WTC11 (cell line): Measurements from ENCODE around the gene POFUT2. TPM values are rescaled to one million over a fixed set of nuclear protein-coding genes. Genes with fewer than 3 reads are reported as not detected.

Source experiments
- ATAC-seq: fragments of 200-7000 bp; cut with Tn5 transposase; 2 replicates; pipeline ENCODE4 v1.10.0; 2021; ENCODE audit warnings: mild to moderate bottlenecking, moderate library complexity
- CTCF ChIA-PET: fragments of 300-600 bp; sonication (Branson Sonifier 250); formaldehyde crosslinking; loops from one replicate; lab custom pipeline; 2021; ENCODE audit warnings: antibody characterized with exemption; lab: Charles Lee
- POLR2A ChIA-PET: fragments of 350-600 bp; sonication (Branson Sonifier 250); formaldehyde crosslinking; loops from one replicate; lab custom pipeline; 2021; ENCODE audit warnings: antibody characterized with exemption; lab: Charles Lee
- DNase-seq: peaks from one replicate; pipeline ENCODE4 v3.0.0; 2021; ENCODE audit warnings: low spot score
- H3K27ac Mint-ChIP-seq: 2 replicates; pipeline ENCODE4 v1.8.0; 2021; ENCODE audit warnings: mixed read lengths
- H3K27me3 Mint-ChIP-seq: 2 replicates; pipeline ENCODE4 v1.8.0; 2021; ENCODE audit warnings: low read depth, mild to moderate bottlenecking, moderate library complexity, mixed read lengths
- H3K36me3 Mint-ChIP-seq: 2 replicates; pipeline ENCODE4 v1.8.0; 2021; ENCODE audit warnings: mixed read lengths
- H3K4me1 Mint-ChIP-seq: 2 replicates; pipeline ENCODE4 v1.8.0; 2022; ENCODE audit warnings: mixed read lengths
- H3K4me3 Mint-ChIP-seq: 2 replicates; pipeline ENCODE4 v1.8.0; 2021; ENCODE audit warnings: mild to moderate bottlenecking, moderate library complexity, mixed read lengths
- H3K9me3 Mint-ChIP-seq: 2 replicates; pipeline ENCODE4 v1.8.0; 2021; ENCODE audit warnings: mixed read lengths
- ATF1 ChIP-seq: sonication (generic); formaldehyde crosslinking; IDR thresholded peaks from 2 replicates; pipeline ENCODE4 v1.8.1; 2023; ENCODE audit warnings: mild to moderate bottlenecking, moderate library complexity, missing genetic modification reagents
- E2F1 ChIP-seq: sonication (generic); formaldehyde crosslinking; IDR thresholded peaks from 2 replicates; pipeline ENCODE4 v1.8.0; 2022; ENCODE audit warnings: mild to moderate bottlenecking, missing genetic modification reagents
- ELF4 ChIP-seq: sonication (generic); formaldehyde crosslinking; IDR thresholded peaks from 2 replicates; pipeline ENCODE4 v1.8.1; 2022; ENCODE audit warnings: low read depth, mild to moderate bottlenecking, moderate library complexity, missing genetic modification reagents
- ETV6 ChIP-seq: sonication (generic); formaldehyde crosslinking; IDR thresholded peaks from 2 replicates; pipeline ENCODE4 v1.8.1; 2022; ENCODE audit warnings: mild to moderate bottlenecking, missing genetic modification reagents
- FOXK1 ChIP-seq: sonication (generic); formaldehyde crosslinking; IDR thresholded peaks from 2 replicates; pipeline ENCODE4 v1.8.0; 2022; ENCODE audit warnings: mild to moderate bottlenecking, moderate library complexity, missing genetic modification reagents
- GABPB1 ChIP-seq: sonication (generic); formaldehyde crosslinking; IDR thresholded peaks from 2 replicates; pipeline ENCODE4 v1.8.1; 2023; ENCODE audit warnings: mild to moderate bottlenecking, missing genetic modification reagents
- GTF2I ChIP-seq: fragments of 250-450 bp; sonication (Bioruptor Pico); conservative IDR thresholded peaks from 2 replicates; pipeline ENCODE4 v1.4.0; 2021; ENCODE audit warnings: mild to moderate bottlenecking
- HMGXB4 ChIP-seq: sonication (generic); formaldehyde crosslinking; IDR thresholded peaks from 2 replicates; pipeline ENCODE4 v1.8.1; 2023; ENCODE audit warnings: mild to moderate bottlenecking, moderate library complexity, missing genetic modification reagents
- NFATC4 ChIP-seq: fragments of 250-450 bp; sonication (Bioruptor Pico); IDR thresholded peaks from 2 replicates; pipeline ENCODE4 v1.9.0; 2021; ENCODE audit warnings: mild to moderate bottlenecking
- NFYB ChIP-seq: sonication (generic); formaldehyde crosslinking; conservative IDR thresholded peaks from 2 replicates; pipeline ENCODE4 v1.8.0; 2022; ENCODE audit warnings: low read depth, missing genetic modification reagents
- NR3C1 ChIP-seq: sonication (generic); formaldehyde crosslinking; conservative IDR thresholded peaks from 2 replicates; pipeline ENCODE4 v1.8.1; 2023; ENCODE audit warnings: low read depth, mild to moderate bottlenecking, missing genetic modification reagents
- OVOL2 ChIP-seq: fragments of 250-450 bp; sonication (Bioruptor Pico); IDR thresholded peaks from 2 replicates; pipeline ENCODE4 v1.9.0; 2021; ENCODE audit warnings: mild to moderate bottlenecking, borderline replicate concordance
- PREB ChIP-seq: sonication (generic); formaldehyde crosslinking; IDR thresholded peaks from 2 replicates; pipeline ENCODE4 v1.8.1; 2022; ENCODE audit warnings: mild to moderate bottlenecking, missing genetic modification reagents, moderate library complexity, borderline replicate concordance
- RELA ChIP-seq: sonication (generic); formaldehyde crosslinking; IDR thresholded peaks from 2 replicates; pipeline ENCODE4 v1.8.1; 2022; ENCODE audit warnings: missing genetic modification reagents, mild to moderate bottlenecking, borderline replicate concordance
- SOX15 ChIP-seq: fragments of 250-450 bp; sonication (Bioruptor Pico); IDR thresholded peaks from 2 replicates; pipeline ENCODE4 v1.9.0; 2021; ENCODE audit warnings: mild to moderate bottlenecking
- TEAD1 ChIP-seq: sonication (generic); formaldehyde crosslinking; IDR thresholded peaks from 2 replicates; pipeline ENCODE4 v1.8.0; 2022; ENCODE audit warnings: mild to moderate bottlenecking, missing genetic modification reagents
- ZMAT4 ChIP-seq: fragments of 250-450 bp; sonication (Bioruptor Pico); IDR thresholded peaks from 2 replicates; pipeline ENCODE4 v1.9.0; 2021; ENCODE audit warnings: mild to moderate bottlenecking
- ZNF121 ChIP-seq: sonication (generic); formaldehyde crosslinking; IDR thresholded peaks from 2 replicates; pipeline ENCODE4 v1.8.0; 2023; ENCODE audit warnings: missing genetic modification reagents
- ZNF263 ChIP-seq: sonication (generic); formaldehyde crosslinking; IDR thresholded peaks from 2 replicates; pipeline ENCODE4 v1.8.1; 2022; ENCODE audit warnings: low read depth, mild to moderate bottlenecking, moderate library complexity, missing genetic modification reagents
- ZNF396 ChIP-seq: fragments of 250-450 bp; sonication (Bioruptor Pico); IDR thresholded peaks from 2 replicates; pipeline ENCODE4 v1.8.0; 2021; ENCODE audit warnings: mild to moderate bottlenecking, moderate library complexity, borderline replicate concordance
- total RNA-seq: library from RNA; stranded (reverse); gene quantifications from 3 replicates; pipeline ENCODE4 v1.2.3, GENCODE V29; 2021
- TF ChIP-seq, protein P1 (sequence below): sonication (generic); formaldehyde crosslinking; conservative IDR thresholded peaks from 2 replicates; pipeline ENCODE4 v1.8.1; 2023; ENCODE audit warnings: mild to moderate bottlenecking, low read depth, missing genetic modification reagents, moderate library complexity
- TF ChIP-seq, protein P2 (sequence below): sonication (generic); formaldehyde crosslinking; IDR thresholded peaks from 2 replicates; pipeline ENCODE4 v1.8.1; 2022; ENCODE audit warnings: low read depth, missing genetic modification reagents, borderline replicate concordance
- TF ChIP-seq, protein P3 (sequence below): sonication (generic); formaldehyde crosslinking; conservative IDR thresholded peaks from 2 replicates; pipeline ENCODE4 v1.8.1; 2022; ENCODE audit warnings: mild to moderate bottlenecking, missing genetic modification reagents
- TF ChIP-seq, protein P4 (sequence below): sonication (generic); formaldehyde crosslinking; IDR thresholded peaks from 2 replicates; pipeline ENCODE4 v1.8.1; 2023; ENCODE audit warnings: mild to moderate bottlenecking, missing genetic modification reagents

POFUT2 gene
- total RNA-seq, 1 experiment from 2014 or later, result 39.7 TPM

GRCh38 chr21:45259206-45259840 lies 28.4 kb downstream of the POFUT2 start:
- no peak overlapping the region for H3K27ac Mint-ChIP-seq
- H3K9me3 Mint-ChIP-seq, result no peaks in the 10 kb centered on the region
- no peak for DNase-seq
- H3K36me3 Mint-ChIP-seq, result peaks cover 13% of the 10 kb centered on the region
- CTCF ChIA-PET, result interaction anchor here (1.2 to 2.9 kb wide), 4 partner anchors 11 to 256 kb away, joined by 3 to 12 read pairs (median 8); no protein-coding TSS in a partner anchor
- POLR2A ChIA-PET, result no interaction called here
- TF ChIP-seq PREB (CRISPR knock-in tag) (no peak), ELF4 (CRISPR knock-in tag) (no peak), ATF1 (CRISPR knock-in tag) (no peak), NFATC4 (no peak), ZMAT4 (CRISPR knock-in tag) (no peak), GTF2I (no peak), ZNF121 (CRISPR knock-in tag) (no peak), HMGXB4 (CRISPR knock-in tag) (no peak), ZNF263 (CRISPR knock-in tag) (no peak), TEAD1 (no peak), GABPB1 (CRISPR knock-in tag) (no peak)
- TF ChIP-seq, protein P1, sequence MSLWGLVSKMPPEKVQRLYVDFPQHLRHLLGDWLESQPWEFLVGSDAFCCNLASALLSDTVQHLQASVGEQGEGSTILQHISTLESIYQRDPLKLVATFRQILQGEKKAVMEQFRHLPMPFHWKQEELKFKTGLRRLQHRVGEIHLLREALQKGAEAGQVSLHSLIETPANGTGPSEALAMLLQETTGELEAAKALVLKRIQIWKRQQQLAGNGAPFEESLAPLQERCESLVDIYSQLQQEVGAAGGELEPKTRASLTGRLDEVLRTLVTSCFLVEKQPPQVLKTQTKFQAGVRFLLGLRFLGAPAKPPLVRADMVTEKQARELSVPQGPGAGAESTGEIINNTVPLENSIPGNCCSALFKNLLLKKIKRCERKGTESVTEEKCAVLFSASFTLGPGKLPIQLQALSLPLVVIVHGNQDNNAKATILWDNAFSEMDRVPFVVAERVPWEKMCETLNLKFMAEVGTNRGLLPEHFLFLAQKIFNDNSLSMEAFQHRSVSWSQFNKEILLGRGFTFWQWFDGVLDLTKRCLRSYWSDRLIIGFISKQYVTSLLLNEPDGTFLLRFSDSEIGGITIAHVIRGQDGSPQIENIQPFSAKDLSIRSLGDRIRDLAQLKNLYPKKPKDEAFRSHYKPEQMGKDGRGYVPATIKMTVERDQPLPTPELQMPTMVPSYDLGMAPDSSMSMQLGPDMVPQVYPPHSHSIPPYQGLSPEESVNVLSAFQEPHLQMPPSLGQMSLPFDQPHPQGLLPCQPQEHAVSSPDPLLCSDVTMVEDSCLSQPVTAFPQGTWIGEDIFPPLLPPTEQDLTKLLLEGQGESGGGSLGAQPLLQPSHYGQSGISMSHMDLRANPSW, result no peak
- TF ChIP-seq, protein P2, sequence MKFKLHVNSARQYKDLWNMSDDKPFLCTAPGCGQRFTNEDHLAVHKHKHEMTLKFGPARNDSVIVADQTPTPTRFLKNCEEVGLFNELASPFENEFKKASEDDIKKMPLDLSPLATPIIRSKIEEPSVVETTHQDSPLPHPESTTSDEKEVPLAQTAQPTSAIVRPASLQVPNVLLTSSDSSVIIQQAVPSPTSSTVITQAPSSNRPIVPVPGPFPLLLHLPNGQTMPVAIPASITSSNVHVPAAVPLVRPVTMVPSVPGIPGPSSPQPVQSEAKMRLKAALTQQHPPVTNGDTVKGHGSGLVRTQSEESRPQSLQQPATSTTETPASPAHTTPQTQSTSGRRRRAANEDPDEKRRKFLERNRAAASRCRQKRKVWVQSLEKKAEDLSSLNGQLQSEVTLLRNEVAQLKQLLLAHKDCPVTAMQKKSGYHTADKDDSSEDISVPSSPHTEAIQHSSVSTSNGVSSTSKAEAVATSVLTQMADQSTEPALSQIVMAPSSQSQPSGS (CRISPR knock-in tag), result no peak
- H3K4me1 Mint-ChIP-seq, result no peaks in the 10 kb centered on the region
- H3K27me3 Mint-ChIP-seq, result no peaks in the 10 kb centered on the region
- ATAC-seq, result no peak
- no peak overlapping the region for H3K4me3 Mint-ChIP-seq

DNA sequence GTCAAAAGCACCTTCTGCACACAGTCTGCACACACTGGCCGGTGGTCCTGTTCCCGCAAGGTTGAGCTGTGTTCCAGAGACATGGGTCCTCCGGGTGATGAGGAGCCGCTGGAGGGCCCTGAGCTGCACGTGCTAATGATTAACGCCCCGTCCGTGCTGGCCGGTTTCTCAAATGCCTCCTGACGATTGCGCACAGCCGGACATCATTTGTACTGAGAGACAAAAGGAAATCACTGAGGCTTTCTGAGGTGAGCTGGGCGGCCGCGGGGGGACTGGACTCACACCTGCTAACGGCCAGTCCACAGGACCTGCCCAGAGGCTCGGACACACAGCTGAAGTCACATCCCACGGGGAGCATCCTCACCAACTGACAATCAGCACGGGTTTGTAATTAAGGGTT lies 29.2 kb downstream of the POFUT2 start:
- ChIA-PET CTCF (interaction anchor here (1.1 to 2.9 kb wide), 6 partner anchors 10 to 257 kb away, joined by 3 to 12 read pairs (median 6); no protein-coding TSS in a partner anchor), POLR2A (interaction anchor here (0.6 kb wide), 1 partner anchor 1351 kb away, joined by 3 read pairs; no protein-coding TSS in a partner anchor)
- ATAC-seq (no peak), DNase-seq (no peak)
- Mint-ChIP-seq H3K27me3 (no peaks in the 10 kb centered on the region), H3K9me3 (no peaks in the 10 kb centered on the region), H3K4me1 (no peaks in the 10 kb centered on the region), H3K4me3 (no peak overlapping the region), H3K36me3 (peaks cover 5% of the 10 kb centered on the region), H3K27ac (no peak overlapping the region)
- no peak for TF ChIP-seq GABPB1 (CRISPR knock-in tag)
- TF ChIP-seq OVOL2 (CRISPR knock-in tag), result no peak
- no peak for TF ChIP-seq NFYB
- TF ChIP-seq SOX15 (CRISPR knock-in tag), result no peak
- no peak for TF ChIP-seq ZNF396 (CRISPR knock-in tag)
- TF ChIP-seq NR3C1 (CRISPR knock-in tag), result no peak
- TF ChIP-seq NFATC4, result no peak
- no peak for TF ChIP-seq FOXK1 (CRISPR knock-in tag)
- TF ChIP-seq, protein P3, sequence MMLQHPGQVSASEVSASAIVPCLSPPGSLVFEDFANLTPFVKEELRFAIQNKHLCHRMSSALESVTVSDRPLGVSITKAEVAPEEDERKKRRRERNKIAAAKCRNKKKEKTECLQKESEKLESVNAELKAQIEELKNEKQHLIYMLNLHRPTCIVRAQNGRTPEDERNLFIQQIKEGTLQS (CRISPR knock-in tag), result no peak
- TF ChIP-seq RELA (CRISPR knock-in tag), result no peak
- TF ChIP-seq, protein P4, sequence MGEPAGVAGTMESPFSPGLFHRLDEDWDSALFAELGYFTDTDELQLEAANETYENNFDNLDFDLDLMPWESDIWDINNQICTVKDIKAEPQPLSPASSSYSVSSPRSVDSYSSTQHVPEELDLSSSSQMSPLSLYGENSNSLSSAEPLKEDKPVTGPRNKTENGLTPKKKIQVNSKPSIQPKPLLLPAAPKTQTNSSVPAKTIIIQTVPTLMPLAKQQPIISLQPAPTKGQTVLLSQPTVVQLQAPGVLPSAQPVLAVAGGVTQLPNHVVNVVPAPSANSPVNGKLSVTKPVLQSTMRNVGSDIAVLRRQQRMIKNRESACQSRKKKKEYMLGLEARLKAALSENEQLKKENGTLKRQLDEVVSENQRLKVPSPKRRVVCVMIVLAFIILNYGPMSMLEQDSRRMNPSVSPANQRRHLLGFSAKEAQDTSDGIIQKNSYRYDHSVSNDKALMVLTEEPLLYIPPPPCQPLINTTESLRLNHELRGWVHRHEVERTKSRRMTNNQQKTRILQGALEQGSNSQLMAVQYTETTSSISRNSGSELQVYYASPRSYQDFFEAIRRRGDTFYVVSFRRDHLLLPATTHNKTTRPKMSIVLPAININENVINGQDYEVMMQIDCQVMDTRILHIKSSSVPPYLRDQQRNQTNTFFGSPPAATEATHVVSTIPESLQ, result no peak
- no peak for TF ChIP-seq E2F1
- no peak for TF ChIP-seq ETV6 (CRISPR knock-in tag)
- no peak for TF ChIP-seq TEAD1
